Measurements from ENCODE around the gene TMEM39A. TPM values are rescaled to one million over a fixed set of nuclear protein-coding genes. Genes with fewer than 3 reads are reported as not detected.
A peak's percentile ranks its signal among the peaks of the same experiment; 100 is the strongest.

The TMEM39A gene
- total RNA-seq, 1 donor from 2014 or later = 23.4 TPM

- no peak for ATAC-seq
- no peak for DNase-seq (ENCODE audit: low spot score)
These were observed 61.6 kb downstream of the TMEM39A start for GRCh38 chr3:119401503-119402440.

GRCh38 chr3:119401069-119401468 lies 62.3 kb downstream of the TMEM39A start:
- no peak for ATAC-seq
- no peak for DNase-seq (ENCODE audit: low spot score)

- DNase-seq (ENCODE audit: low spot score) = no peak
- no peak for ATAC-seq
These were observed 62.9 kb downstream of the TMEM39A start for GRCh38 chr3:119400466-119400865.

GRCh38 chr3:119396870-119397269 lies 66.5 kb downstream of the TMEM39A start:
- ATAC-seq (no peak), DNase-seq (ENCODE audit: low spot score) (no peak)

- ATAC-seq = no peak
- no peak for DNase-seq (ENCODE audit: low spot score)
These were observed 67.5 kb downstream of the TMEM39A start for GRCh38 chr3:119395923-119396358.

- ATAC-seq = no peak
- DNase-seq (ENCODE audit: low spot score) = no peak
These were observed 74.8 kb downstream of the TMEM39A start for GRCh38 chr3:119388577-119388976.

- DNase-seq (ENCODE audit: low spot score) (no peak), ATAC-seq (no peak)
These were observed 81.3 kb downstream of the TMEM39A start for GRCh38 chr3:119382134-119382533.

GRCh38 chr3:119380697-119381096 lies 82.7 kb downstream of the TMEM39A start:
- DNase-seq (ENCODE audit: low spot score) (no peak), ATAC-seq (peak; percentile 40)

Other genes starting within 250 kb of the TMEM39A start
- 7.5 TPM for gene B4GALT4, start 222.7 kb downstream of the TMEM39A start, total RNA-seq
- gene ARHGAP31, start 169.2 kb downstream of the TMEM39A start, total RNA-seq = 2.9 TPM
- 8.6 TPM for gene POGLUT1, start 5.3 kb upstream of the TMEM39A start, total RNA-seq
- gene TIMMDC1, start 34.9 kb upstream of the TMEM39A start, total RNA-seq = 52.8 TPM
- gene CD80, start 96.0 kb upstream of the TMEM39A start, total RNA-seq = 0.23 TPM
- 4.1 TPM for gene ADPRH, start 115.9 kb upstream of the TMEM39A start, total RNA-seq
- 13.5 TPM for gene PLA1A, start 134.3 kb upstream of the TMEM39A start, total RNA-seq
- gene POPDC2, start 197.0 kb upstream of the TMEM39A start, total RNA-seq = 0.65 TPM
- 31.0 TPM for gene COX17, start 213.8 kb upstream of the TMEM39A start, total RNA-seq
- gene CFAP91, start 239.4 kb upstream of the TMEM39A start, total RNA-seq = 0.55 TPM